Stimulated activated CD8-positive, alpha-beta memory T cell treated with anti-CD3 and anti-CD28 coated beads, Interleukin-12 subunit alpha, Interleukin-12 subunit beta, amount 100 ng/mL, for 1 hour (primary cell): ENCODE data around the gene MUS81.

Source experiments
- DNase-seq: peaks from one replicate; pipeline ENCODE4 v3.0.0-alpha.2; 2020; ENCODE audit warnings: low read depth

MUS81 gene

DNA sequence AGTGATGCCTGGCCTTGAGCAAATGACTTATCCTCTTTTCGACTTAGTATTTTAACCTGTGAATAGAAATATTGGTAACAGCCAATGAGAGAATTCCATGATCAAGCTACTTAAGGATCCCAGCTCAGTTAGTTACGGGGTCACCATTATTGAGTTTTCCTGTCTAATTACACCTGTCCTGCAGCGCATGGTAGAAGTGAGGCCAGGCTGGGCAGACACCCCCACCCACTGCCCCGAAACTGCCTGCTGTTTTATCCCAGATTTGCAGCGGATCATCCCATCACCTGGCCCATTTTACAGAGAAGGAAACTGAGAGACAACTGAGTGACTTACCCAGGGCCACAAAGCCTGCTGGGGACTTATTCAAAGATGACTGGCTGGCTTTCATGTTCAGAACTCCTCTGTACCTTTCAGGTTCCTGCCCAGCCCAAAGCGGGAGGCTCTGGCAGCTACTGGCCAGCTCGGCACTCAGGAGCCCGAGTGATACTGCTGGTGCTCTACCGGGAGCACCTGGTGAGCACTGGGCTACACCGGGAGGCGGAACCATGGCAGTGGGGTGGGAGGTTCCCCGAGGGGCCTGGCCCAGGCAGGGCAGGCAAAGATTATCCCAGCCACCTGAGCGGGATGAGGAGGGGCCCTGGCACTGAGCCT lies 1.4 kb downstream of the MUS81 start:
- no peak for DNase-seq

- DNase-seq: no peak
These were observed 2.0 kb downstream of the MUS81 start for GRCh38 chr11:65862191-65862735.

GRCh38 chr11:65862941-65863888 lies 3.0 kb downstream of the MUS81 start:
- DNase-seq: no peak

DNA sequence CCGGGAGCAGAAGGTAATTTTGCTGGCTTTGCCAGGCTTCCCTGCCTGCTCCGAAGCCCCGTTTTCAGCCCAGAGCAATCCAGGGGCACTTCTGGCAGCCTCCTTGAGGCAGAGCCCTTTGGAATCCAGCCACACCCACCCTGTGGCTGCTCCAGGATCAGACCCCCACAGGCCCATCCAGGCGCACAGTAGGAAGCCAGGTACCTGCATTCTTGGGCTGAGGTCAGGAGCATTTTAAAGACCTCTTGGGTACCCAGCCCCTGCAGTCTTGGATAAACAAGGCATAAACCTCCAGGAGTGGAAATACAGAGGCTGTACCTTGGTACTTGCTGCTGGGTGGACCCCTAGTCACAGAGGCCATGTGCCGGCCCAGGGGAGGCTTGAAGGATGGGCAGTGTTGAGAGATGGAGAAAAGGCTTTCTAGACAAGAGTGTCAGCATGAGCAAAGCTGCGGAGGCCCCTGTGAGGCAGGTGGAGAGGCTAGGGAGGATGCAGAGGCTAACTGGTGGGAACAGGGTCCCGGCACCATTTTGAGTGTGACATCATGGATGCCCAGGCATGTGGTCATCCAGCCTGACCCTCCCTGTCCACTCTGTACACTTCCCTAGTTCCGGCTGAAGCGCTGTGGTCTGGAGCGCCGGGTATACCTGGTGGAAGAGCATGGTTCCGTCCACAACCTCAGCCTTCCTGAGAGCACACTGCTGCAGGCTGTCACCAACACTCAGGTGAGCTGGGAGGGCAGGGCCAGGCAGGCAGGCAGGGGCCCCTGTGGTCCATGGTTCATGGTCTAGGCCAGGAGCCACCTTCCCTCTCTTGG lies 3.9 kb downstream of the MUS81 start:
- no peak for DNase-seq

DNA sequence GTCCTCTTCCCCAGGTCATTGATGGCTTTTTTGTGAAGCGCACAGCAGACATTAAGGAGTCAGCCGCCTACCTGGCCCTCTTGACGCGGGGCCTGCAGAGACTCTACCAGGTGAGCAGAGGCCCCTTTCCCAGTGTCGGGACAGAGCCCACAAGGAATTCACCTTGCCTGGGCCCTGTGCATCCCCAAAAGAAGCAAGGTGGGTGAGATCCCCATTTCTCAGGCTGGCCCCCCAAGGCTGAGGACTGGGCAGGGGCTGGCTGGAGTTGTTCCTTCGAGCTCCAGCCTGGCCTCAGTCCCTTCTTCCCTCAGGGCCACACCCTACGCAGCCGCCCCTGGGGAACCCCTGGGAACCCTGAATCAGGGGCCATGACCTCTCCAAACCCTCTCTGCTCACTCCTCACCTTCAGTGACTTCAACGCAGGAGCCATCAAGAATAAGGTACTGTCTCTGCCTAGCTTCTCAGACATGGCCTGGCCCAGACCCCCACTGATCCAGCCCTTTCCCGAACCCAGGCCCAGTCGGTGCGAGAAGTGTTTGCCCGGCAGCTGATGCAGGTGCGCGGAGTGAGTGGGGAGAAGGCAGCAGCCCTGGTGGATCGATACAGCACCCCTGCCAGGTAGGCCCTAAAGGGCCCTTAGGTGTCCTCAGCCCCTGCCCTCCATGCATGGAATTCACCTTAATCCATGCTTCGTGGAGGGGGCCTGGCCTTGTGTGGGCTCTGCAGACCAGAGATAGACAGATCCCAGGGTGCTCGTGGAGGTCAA lies 4.7 kb downstream of the MUS81 start:
- DNase-seq: no peak

DNA sequence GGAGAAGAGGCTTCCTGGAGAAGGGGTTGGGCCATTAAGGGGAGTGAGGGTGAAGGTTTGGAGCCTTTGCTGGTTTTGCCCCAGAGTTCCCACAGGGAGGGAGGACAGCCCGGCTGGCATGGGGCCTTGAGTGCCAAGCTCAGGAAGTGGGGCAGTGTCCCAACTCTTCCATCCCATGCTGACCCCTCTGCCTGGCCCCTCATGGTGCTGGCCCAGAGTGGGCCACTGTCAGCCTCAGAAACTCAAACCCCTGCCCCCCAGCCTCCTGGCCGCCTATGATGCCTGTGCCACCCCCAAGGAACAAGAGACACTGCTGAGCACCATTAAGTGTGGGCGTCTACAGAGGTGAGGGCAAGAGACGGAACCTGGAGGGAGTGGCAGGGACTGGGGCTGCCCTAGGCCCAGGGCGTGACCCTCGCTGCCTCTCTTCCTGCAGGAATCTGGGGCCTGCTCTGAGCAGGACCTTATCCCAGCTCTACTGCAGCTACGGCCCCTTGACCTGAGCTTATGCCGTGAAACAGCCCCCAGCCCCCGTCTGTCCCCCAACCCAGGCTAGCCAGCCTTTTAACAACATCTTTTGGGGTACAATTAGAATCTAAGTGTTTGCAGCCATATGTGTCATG lies 5.4 kb downstream of the MUS81 start:
- DNase-seq: no peak

- DNase-seq: no peak
These were observed 6.5 kb downstream of the MUS81 start for GRCh38 chr11:65866509-65867283.

- DNase-seq: no peak
These were observed 7.2 kb downstream of the MUS81 start for GRCh38 chr11:65867284-65868071.

DNA sequence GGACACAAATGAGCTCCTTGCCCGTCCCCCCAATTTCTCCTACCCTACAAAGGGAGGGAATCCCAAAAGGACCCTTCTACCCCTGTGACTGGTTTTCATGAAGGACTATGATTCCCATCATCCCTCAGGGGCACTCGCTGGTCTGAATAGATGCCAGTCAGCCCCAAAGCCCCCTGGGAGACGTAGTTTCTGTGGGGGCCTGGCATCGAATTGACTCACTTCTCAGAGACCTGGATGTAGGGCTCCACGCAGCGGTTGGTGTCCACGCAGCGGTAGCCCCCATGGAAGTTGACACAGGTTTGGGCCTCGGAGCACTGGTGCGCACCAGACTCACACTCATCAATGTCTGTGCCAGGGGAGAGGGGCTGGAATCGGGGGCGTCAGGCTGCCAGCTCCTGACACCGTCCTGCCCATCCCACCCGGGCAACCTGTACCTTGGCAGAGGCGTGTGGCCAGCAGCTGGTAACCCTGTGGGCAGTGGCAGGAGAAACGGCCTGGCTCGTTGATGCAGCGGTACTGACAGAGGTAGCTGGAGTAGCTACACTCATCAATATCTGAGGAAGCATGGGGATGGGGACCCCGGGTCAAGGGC lies 7.9 kb downstream of the MUS81 start:
- no peak for DNase-seq

DNA sequence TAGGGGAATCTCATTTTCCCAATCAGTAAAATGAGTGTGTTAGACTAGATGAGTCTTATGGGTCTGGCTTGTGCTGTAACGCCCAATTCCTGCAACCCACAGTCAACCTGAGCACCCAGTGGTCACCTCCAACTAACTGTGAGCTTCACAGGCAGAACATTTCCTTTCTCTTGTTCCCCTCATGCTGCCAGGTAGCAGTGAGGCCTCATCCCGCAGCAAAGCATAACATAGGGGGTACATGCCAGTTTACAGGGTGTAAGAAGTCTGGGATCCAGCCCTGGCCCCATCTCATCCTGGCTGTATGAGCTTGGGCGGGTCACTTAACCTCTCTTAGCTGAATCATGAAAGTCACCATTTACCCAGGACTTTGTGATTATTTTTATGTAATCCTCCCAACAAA lies 8.7 kb downstream of the MUS81 start:
- DNase-seq: no peak

- DNase-seq: no peak
These were observed 9.5 kb downstream of the MUS81 start for GRCh38 chr11:65869643-65870306.

DNA sequence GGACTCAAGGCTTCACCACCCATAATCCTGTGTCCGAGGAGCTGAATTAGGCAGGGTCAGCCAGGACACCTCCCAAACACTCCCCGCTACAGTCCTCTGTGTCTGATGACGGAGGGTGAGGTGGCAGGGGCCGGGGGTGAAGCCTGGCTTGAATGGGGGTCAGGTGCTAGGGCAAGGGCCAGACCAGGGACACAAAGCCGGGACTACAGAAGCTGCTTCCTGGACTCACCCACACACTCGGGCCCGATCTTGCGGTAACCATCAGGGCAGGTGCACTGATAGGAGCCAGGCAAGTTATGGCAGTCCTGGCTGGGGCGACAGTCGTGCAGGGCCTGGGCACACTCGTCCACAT lies 10.1 kb downstream of the MUS81 start:
- no peak for DNase-seq

GRCh38 chr11:65870706-65871681 lies 10.8 kb downstream of the MUS81 start:
- DNase-seq: no peak

DNA sequence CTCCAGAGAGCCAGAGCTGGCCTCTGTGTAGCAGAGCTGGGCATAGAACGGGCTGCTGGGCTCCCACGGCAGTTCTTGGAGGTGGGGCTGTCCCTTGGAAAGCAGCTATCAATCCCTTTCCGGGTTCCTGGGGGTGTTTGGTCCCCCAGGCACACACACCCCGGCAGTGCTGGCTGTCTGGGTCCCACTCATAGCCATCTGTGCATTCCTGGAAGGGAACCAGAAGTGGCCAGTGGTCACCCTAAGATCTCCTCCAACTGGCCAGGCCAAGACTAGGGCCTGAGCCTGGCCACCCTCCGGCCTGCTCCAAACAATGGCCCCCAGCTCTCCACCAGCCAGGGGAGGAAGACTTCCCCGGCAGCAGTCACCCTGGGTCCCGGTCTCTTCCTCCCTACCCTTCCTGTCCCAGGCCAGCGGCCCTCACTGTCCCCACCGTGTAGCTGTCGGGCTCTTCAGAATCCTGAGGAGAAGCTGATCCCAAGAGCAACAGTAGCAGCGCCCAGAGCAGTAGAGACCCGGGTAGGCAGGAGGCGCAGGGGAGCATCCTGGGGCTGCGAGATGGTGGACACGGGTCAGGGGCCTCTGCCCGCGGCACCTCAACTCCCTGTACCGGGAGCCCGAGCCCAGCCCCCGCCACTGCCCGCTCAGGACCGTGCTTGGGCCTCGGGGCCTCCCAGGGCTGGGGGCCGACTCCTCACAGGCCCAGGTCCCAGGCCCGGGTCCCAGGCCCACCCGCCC lies 11.7 kb downstream of the MUS81 start:
- DNase-seq: no peak

DNA sequence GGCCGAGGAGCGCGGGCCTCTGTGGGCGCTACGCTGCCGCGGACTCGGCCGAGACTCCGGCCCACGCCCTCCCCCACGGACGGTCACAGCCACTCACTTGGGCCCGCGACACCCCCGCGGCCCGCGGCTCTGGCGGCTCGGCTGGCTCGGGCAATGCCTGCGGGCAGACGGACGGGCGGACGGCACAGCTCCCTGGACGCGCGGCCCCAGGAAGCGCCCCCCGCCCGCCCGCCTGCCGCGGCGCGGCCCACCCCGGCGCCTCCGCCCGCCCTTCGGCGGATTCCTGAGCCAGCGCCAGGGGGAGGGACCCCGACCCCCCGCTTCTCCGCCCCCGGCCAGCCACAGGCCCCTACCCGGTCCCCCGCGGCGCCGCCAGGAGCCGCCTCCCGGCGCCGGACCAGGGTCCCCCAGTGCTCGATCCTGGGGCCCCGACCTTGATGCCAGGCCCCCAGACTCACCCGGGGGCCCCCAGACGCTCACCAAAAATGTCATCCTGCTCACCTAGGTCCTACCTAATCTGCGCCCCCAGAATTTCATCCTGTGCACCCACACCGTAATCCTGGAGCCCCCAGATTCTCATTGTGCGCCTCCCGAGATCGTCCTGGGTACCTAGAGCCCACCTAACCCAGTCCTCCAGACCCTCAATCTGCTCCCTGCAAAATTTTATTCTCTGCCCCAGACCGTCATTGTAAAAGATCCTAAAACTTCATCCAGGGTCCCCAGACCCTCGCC lies 12.5 kb downstream of the MUS81 start, which contains the start of gene EFEMP2:
EFEMP2 (minus strand) TSS at position 215 of the 732 bp plus-strand sequence. CDS start 446 bp downstream, outside the sequence.
- DNase-seq: no peak
